Ascending aorta (tissue), 2 donors: ENCODE data around the gene ID2. TPM values are rescaled to one million over a fixed set of nuclear protein-coding genes. Genes with fewer than 3 reads are reported as not detected.

ENCODE experiments used
- DNase-seq, 2 donors: peaks; one replicate each; pipeline ENCODE4 v3.0.0-alpha.2; 2019; ENCODE audit warnings: low spot score in 2 of 2
- H3K27ac ChIP-seq, 2 donors: fragments of 200-600 bp; sonication (generic); one replicate each; pipeline ENCODE4 v1.5.1; 2016 to 2017; ENCODE audit warnings: mild to moderate bottlenecking in 1 of 2
- H3K27me3 ChIP-seq: fragments of 200-600 bp; sonication (generic); one replicate; pipeline ENCODE4 v1.5.1; 2017
- H3K36me3 ChIP-seq, 2 donors: fragments of 200-600 bp; sonication (generic); one replicate each; pipeline ENCODE4 v1.5.1; 2016
- H3K4me1 ChIP-seq, 2 donors: fragments of 200-600 bp; sonication (generic); one replicate each; pipeline ENCODE4 v1.5.1; 2016 to 2017; ENCODE audit warnings: mild to moderate bottlenecking in 1 of 2
- H3K4me3 ChIP-seq, 2 donors: fragments of 200-600 bp; sonication (generic); one replicate each; pipeline ENCODE4 v1.5.1; 2016 to 2017; ENCODE audit warnings: mild to moderate bottlenecking in 1 of 2
- H3K9me3 ChIP-seq, 2 donors: fragments of 200-600 bp; sonication (generic); one replicate each; pipeline ENCODE4 v1.5.1; 2016
- CTCF ChIP-seq, 3 experiments: fragments of 200-600 bp in 2 of 3; fragments of 450-650 bp in 1 of 3; sonication (generic) in 2 of 3; IDR thresholded peaks; one replicate each; pipeline ENCODE4 v1.5.1; 2016 to 2019; ENCODE audit warnings: antibody characterized with exemption in 3 of 3, mild to moderate bottlenecking in 1 of 3, moderate library complexity in 1 of 3
- intact Hi-C: fragments of 100-400 bp; cut with DNase I; formaldehyde crosslinking; loops from one replicate; pipeline ENCODE4 v1.15.1; 2023
- total RNA-seq: library from RNA; depleted of rRNA; stranded (reverse); fragments of >200 nt; gene quantifications from one replicate; pipeline ENCODE4 v1.1.0, GENCODE V29; 2016

Gene ID2
- total RNA-seq, 1 donor from 2014 or later, result 752 TPM

GRCh38 chr2:8710951-8711350 is 29.1 kb downstream of the ID2 start:
- TF ChIP-seq CTCF (IDR thresholded peaks at IDR 0.05), result no peak
- H3K36me3 ChIP-seq, result no peaks in the 10 kb centered on the region
- H3K27ac ChIP-seq, result no peak overlapping the region
- H3K4me1 ChIP-seq, result no peaks in the 10 kb centered on the region
- no peak for DNase-seq
- no peak overlapping the region for H3K4me3 ChIP-seq
- intact Hi-C loops, result no loop called here
- H3K9me3 ChIP-seq, result no peaks in the 10 kb centered on the region
- no peaks in the 10 kb centered on the region for H3K27me3 ChIP-seq

GRCh38 chr2:8714283-8714682 is 32.4 kb downstream of the ID2 start:
- DNase-seq, result no peak
- H3K4me1 ChIP-seq, result no peaks in the 10 kb centered on the region
- H3K4me3 ChIP-seq, result no peak overlapping the region
- no peaks in the 10 kb centered on the region for H3K9me3 ChIP-seq
- peak overlapping the region; percentile 24 to 38 for H3K27ac ChIP-seq
- H3K36me3 ChIP-seq, result no peaks in the 10 kb centered on the region
- TF ChIP-seq CTCF (IDR thresholded peaks at IDR 0.05), result no peak
- H3K27me3 ChIP-seq, result no peaks in the 10 kb centered on the region
- intact Hi-C loops, result no loop called here

- no peak overlapping the region for H3K27ac ChIP-seq
- no peaks in the 10 kb centered on the region for H3K36me3 ChIP-seq
- no peak for TF ChIP-seq CTCF (IDR thresholded peaks at IDR 0.05)
- H3K9me3 ChIP-seq, result no peaks in the 10 kb centered on the region
- no peak for DNase-seq
- no peaks in the 10 kb centered on the region for H3K4me1 ChIP-seq
- intact Hi-C loops, result no loop called here
- no peaks in the 10 kb centered on the region for H3K27me3 ChIP-seq
- H3K4me3 ChIP-seq, result no peak overlapping the region
Observed at GRCh38 chr2:8714971-8715370, 33.1 kb downstream of the ID2 start.

GRCh38 chr2:8719528-8719927 is 37.7 kb downstream of the ID2 start:
- H3K9me3 ChIP-seq, result no peaks in the 10 kb centered on the region
- TF ChIP-seq CTCF (IDR thresholded peaks at IDR 0.05), result no peak
- no peak overlapping the region for H3K4me3 ChIP-seq
- H3K27ac ChIP-seq, result no peak overlapping the region
- H3K36me3 ChIP-seq, result no peaks in the 10 kb centered on the region
- H3K27me3 ChIP-seq, result no peaks in the 10 kb centered on the region
- DNase-seq, result no peak
- intact Hi-C loops, result no loop called here
- no peaks in the 10 kb centered on the region for H3K4me1 ChIP-seq

GRCh38 chr2:8720741-8721140 is 38.9 kb downstream of the ID2 start:
- H3K36me3 ChIP-seq, result no peaks in the 10 kb centered on the region
- no peak overlapping the region for H3K4me3 ChIP-seq
- no peak for DNase-seq
- intact Hi-C loops, result no loop called here
- no peaks in the 10 kb centered on the region for H3K27me3 ChIP-seq
- no peaks in the 10 kb centered on the region for H3K9me3 ChIP-seq
- TF ChIP-seq CTCF (IDR thresholded peaks at IDR 0.05), result no peak
- H3K27ac ChIP-seq, result no peak overlapping the region
- no peaks in the 10 kb centered on the region for H3K4me1 ChIP-seq

GRCh38 chr2:8721410-8721809 is 39.6 kb downstream of the ID2 start:
- no peaks in the 10 kb centered on the region for H3K4me1 ChIP-seq
- no peaks in the 10 kb centered on the region for H3K9me3 ChIP-seq
- no peak for TF ChIP-seq CTCF (IDR thresholded peaks at IDR 0.05)
- no peak overlapping the region for H3K4me3 ChIP-seq
- no peaks in the 10 kb centered on the region for H3K36me3 ChIP-seq
- no peaks in the 10 kb centered on the region for H3K27me3 ChIP-seq
- H3K27ac ChIP-seq, result no peak overlapping the region
- DNase-seq, result no peak
- intact Hi-C loops, result no loop called here
